Stimulated activated CD8-positive, alpha-beta memory T cell treated with anti-CD3 and anti-CD28 coated beads, Interleukin-7, amount 100 ng/mL, for 48 hours (primary cell): ENCODE data around the gene PTPRG.
A peak's percentile ranks its signal among the peaks of the same experiment; 100 is the strongest.
"Not testable (repeated sequence)": the region's sequence is repeated elsewhere in the genome, so short reads cannot be mapped to it uniquely, and the experiment has no call there.

Experiments used
- DNase-seq, 2 donors: peaks; one replicate each; pipeline ENCODE4 v3.0.0-alpha.2; 2020; ENCODE audit warnings: low read depth in 1 of 2; ENCODE audit errors: extremely low read depth in 1 of 2

Gene PTPRG

GRCh38 chr3:61561374-61562041 lies at the start of gene PTPRG:
TSS of gene PTPRG (plus strand) at chr3:61561571. CDS start at chr3:61562288, 717 bp downstream.
- DNase-seq, result no peak

DNA sequence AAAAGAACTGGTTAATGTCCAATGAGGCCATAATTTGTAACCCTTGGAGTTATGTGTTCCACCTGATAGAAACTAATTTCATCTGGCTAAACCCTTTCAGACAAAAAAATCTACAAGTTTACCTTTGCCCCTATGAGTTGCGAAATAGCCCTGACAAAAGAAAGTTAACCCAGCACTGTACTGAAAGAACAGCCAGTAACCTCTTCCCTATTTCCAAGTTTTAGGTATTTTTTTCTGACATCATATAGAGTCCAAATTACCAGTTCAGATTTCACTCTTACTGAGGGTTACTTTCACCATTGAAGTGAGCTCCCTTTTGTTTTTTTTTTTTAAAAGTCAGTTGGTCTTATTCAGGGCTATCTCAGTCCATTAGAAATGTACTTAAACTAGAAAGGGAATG lies 42.8 kb upstream of the PTPRG start:
- no peak for DNase-seq

- DNase-seq, result peak; percentile 3 to 51
Measured at GRCh38 chr3:61520966-61521628, 40.3 kb upstream of the PTPRG start.

DNA sequence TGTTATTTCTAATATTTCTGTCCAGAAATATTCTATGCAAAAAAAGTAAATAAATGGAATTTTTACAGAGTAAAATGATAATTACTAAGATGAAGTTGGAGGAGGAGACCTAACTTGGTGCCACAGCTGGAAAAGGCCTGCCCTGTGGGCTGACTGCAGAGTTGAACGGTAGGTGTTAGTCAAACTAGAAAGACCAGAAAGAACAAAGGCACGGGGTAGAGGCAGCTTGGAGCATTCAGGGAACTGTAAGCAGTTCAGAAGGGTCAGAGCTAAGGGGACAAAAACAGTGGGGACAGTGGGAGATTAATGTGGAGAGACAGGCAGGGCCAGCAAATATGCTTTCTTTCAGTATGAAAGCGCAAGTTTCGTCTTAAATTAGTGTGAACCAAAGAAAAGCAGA lies 39.3 kb upstream of the PTPRG start:
- no peak for DNase-seq

DNA sequence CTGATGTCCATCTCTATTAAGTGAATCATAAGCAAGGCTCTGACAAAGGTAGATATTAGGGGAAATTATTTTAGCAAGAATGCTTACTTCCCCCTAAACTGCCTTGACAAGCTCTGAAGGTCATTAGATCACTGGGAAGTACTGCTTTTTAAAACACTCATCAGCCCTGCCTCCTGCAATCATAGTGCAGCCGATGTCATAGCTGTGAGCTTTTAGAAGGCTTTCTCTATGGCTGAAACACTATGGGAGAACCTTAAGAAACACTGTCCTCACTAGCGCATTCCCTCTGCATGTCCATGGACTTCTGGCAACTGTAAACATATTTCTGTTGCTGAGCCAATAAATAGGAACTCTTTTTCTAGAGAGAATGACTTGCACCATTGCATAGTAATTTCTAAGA lies 38.7 kb upstream of the PTPRG start:
- no peak for DNase-seq

DNA sequence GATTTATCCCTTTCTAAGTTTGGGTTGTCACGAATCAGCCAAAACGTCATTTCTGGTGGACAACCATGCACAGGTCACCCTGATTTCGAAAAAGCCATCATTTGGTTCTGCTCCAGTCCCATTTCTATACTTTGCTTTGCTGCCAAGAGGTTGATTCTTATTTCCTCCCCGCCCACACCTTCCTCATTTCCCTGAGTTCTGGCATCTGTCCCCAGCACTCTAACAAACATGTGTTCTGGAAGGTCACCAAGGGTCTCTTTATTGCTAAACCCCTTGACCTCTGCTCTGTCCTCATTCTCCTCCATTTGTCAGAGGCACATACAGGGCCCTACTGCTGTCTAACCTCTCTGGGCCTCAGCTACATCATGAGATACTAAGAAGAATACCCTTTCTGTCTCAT lies 36.4 kb upstream of the PTPRG start:
- DNase-seq, result no peak

GRCh38 chr3:61526308-61526707 lies 35.1 kb upstream of the PTPRG start:
- DNase-seq, result no peak

GRCh38 chr3:61527011-61527410 lies 34.4 kb upstream of the PTPRG start:
- DNase-seq, result no peak

- no peak for DNase-seq
Measured at GRCh38 chr3:61530355-61530754, 31.0 kb upstream of the PTPRG start.

DNA sequence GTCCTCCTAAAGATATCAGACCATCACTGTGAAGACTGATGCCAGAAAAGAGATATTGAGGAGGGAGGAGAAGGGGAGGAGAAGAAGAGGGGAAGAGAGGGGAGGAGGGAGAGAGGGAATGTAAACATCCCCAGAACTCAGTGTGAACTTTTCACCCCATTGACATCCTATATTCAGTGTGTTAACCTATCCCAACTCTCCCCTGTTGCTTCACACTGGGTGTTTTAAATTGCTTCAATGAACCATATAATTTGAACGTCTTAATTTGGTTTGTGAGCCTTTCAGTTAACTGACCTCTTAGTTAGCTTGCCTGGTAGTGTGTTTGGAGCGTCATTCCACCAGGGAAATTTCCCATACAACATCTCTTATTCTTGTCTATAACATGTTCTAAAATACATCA lies 29.8 kb upstream of the PTPRG start:
- DNase-seq, result no peak

GRCh38 chr3:61532739-61533500 lies 28.5 kb upstream of the PTPRG start:
- no peak for DNase-seq

DNA sequence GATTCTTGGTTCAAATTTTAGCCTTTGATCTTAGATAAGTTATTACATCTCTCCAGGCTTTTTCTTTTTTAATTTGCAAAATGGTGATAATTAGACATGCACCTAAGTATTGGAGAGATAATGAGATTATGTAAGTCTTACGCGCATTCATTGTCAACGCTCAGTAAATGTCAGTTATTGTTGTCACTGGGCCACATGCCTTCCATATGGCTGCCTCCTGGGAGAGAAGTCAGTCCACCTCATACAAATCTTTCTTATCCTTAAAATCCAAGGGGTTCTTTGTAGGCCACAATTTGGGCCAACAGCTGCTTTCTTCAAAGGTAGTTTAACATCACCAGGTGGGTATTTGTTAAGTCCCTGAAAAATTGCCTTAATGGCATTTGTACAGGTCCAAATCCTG lies 25.5 kb upstream of the PTPRG start:
- no peak for DNase-seq

GRCh38 chr3:61537366-61537765 lies 24.0 kb upstream of the PTPRG start:
- DNase-seq, result no peak

DNA sequence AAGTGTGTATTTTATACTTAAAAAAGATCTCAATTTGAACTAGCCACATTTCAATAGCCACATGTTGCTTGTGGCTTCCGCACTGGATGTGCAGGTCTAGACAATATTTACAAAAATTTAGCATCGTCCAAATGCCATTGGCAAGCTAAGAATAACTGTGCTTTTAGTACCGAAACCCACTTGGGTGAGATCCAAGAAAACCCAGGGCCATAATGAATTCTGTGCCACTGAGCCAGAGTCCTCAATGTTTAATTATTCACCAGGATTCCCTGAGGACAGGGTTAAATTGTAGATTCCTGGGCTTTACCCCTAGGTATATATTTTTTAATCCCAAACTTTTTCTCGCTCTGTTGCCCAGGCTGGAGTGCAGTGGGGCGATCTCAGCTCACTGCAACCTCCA lies 22.9 kb upstream of the PTPRG start:
- no peak for DNase-seq

GRCh38 chr3:61541694-61542093 lies 19.7 kb upstream of the PTPRG start:
- DNase-seq, result no peak

DNA sequence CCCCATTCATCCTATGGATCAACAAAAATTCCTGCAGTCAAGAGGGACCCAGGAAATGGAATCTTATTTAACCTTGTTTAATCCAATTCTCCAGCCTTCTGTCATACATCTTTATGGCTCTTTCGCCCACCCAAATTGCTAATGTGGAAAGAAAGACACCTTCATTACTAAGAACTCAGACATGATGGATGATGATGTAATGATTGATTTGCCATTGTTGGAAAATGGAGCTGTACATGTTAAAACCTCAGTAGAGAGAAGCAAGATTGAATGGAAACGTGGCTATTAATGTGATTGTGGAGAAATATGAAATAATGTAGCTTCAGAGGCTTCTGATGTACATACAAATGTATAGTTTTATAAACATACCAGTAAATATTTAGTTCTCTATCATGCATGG lies 15.7 kb upstream of the PTPRG start:
- DNase-seq, result no peak

DNA sequence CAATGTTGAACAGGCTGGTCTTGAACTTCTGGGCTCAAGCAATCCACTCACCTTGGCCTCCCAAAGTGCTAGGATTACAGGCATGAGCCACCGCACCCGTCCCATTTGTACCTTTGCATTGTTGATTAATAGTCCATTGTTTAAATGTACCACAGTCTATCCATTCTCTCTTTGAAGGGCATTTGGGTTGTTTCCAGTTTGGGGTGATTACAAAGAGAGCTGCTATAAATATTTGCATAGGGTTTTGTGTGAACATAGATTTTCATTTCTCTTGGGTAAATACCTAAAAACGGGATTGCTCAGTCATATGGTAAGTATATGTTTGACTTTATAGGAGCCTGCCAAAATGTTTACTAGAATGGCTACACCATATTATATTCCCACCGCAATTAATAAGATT lies 13.7 kb upstream of the PTPRG start:
- no peak for DNase-seq

DNA sequence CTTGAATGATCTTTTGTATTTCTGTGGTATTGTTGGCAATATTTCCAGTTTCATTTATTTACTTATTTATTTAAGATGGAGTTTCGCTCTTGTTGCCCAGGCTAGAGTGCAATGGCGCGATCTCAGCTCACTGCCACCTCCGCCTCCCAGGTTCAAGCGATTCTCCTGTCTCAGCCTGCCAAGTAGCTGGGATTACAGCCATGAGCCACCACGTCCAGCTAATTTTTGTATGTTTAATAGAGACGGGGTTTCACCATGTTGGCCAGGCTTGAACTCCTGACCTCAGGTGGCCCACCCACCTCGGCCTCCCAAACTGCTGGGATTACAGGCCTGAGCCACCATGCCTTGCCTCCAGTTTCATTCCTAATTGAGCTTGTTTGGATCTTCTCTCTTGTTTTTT lies 8.7 kb upstream of the PTPRG start:
- not testable (repeated sequence) for DNase-seq

DNA sequence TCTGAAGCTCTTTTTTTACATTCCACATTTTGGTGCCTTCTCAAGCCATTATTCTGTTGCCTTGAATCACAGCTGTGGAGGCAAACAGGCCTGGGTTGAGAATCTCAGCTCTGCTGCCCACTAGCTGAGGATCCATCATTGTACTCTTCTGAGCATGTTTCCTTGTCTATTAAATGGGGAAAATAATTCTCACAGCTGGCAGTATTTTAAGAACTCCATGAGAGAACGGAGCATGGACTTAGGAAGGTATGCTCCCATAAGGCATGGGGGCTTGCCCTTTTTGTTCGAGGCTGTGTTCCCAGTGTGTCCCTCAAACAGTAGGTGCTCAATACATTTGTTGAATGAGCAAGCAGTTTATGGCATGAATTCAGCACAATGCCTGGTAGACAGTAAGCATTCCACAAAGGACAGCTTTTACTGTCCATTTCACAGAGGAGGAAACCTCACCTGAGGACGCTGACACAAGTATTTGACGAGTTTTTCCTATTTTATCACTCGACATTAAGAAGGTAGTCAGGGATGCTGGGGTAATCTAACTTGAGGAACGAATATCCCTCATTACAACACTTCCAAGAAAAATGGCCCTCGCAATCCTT lies 2.1 kb upstream of the PTPRG start:
- DNase-seq, result no peak

GRCh38 chr3:61560517-61561373 lies 626 bp upstream of the PTPRG start:
- peak in 1 of 2 donors; percentile 25 for DNase-seq
